PFSK-1 (cell line): ENCODE data around the gene TOR2A.

Source experiments
- POLR2AphosphoS5 ChIP-seq: IDR thresholded peaks from 2 replicates; pipeline ENCODE4 v1.6.1; 2012; ENCODE audit warnings: low read depth, mild to moderate bottlenecking, control low read depth, low read length, moderate library complexity
- REST ChIP-seq, 2 experiments: IDR thresholded peaks; 2 replicates each; pipeline versions ENCODE4 v1.6.1 to v1.8.0; 2011 to 2012; ENCODE audit warnings: low read depth in 2 of 2, low read length in 2 of 2, control low read depth in 1 of 2, inconsistent platforms in 1 of 2, mild to moderate bottlenecking in 1 of 2, moderate library complexity in 1 of 2; ENCODE audit not compliant: insufficient read depth in 1 of 2

- TF ChIP-seq REST (IDR thresholded peaks at IDR 0.05; ENCODE audit: insufficient read depth in 1 of 2, low read depth in 2 of 2, low read length in 2 of 2): no peak
- no peak for TF ChIP-seq POLR2AphosphoS5
Measured at GRCh38 chr9:127780126-127780885, 45.2 kb upstream of the TOR2A start.
